HG03196 (cell line): ENCODE measurements around the gene AGPS.
A peak's percentile ranks its signal among the peaks of the same experiment; 100 is the strongest.
"Not testable (repeated sequence)": the region's sequence is repeated elsewhere in the genome, so short reads cannot be mapped to it uniquely, and the experiment has no call there.

Experiments
- ATAC-seq: cut with Tn5 transposase; IDR thresholded peaks from one replicate; pipeline ENCODE4 v1.9.1; 2021; ENCODE audit not compliant: unreplicated experiment

Gene AGPS

DNA sequence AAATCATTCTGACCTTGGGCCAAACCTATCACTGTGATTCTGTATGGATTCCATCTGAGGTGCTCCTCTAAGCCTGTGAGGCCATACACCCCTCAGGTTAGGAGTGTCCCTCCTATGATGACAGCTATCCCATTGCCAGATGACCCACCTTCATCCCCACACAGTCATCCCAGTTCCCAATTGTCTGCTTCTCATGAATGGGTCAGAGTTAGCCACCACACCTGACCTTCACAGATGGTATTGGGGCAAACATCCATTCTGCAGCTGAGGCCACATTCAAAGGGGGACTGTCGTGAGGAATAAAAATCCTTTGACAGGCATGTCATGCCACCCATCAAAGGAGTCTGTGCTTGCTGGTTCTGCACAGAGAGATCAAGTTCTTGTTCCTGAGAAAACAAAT lies 155.2 kb downstream of the AGPS start:
- no peak for ATAC-seq

DNA sequence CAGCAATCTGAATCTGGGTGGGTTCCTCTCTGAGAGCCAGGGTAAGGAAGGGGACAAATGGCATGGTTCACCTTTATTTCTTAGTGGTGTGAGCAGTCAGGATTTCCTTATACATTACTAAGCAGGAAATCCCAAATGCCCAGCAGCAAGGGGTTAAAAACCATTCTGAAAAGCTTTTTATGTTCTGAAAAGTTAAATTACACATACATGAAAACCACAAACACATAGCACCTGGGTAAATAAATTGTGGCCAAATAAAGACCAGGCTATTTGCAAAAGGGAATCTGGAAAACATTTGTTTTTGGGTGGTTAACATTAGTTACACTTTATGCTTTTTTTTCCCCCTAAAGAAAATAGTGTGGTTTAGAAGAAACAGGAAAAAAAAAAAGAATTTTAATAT lies 156.1 kb downstream of the AGPS start:
- ATAC-seq = no peak

DNA sequence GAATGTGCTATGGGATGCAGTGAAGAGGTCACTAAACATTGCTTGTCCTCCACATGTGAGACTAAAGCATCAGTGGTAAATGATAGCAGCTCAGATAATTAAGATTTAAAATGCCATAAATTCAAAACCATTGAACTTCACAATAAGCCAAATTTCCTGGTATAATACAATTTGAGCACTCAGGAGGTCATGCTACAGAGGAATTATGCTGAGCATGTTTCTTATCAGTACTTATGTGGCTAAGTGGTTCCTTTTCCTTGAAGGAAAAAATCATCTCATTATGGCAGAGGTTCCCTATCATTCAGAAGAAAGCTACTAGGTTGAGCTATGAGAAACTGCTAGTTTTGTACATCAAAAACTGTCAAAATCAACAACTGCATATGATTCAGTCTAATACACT lies 156.6 kb downstream of the AGPS start:
- no peak for ATAC-seq

DNA sequence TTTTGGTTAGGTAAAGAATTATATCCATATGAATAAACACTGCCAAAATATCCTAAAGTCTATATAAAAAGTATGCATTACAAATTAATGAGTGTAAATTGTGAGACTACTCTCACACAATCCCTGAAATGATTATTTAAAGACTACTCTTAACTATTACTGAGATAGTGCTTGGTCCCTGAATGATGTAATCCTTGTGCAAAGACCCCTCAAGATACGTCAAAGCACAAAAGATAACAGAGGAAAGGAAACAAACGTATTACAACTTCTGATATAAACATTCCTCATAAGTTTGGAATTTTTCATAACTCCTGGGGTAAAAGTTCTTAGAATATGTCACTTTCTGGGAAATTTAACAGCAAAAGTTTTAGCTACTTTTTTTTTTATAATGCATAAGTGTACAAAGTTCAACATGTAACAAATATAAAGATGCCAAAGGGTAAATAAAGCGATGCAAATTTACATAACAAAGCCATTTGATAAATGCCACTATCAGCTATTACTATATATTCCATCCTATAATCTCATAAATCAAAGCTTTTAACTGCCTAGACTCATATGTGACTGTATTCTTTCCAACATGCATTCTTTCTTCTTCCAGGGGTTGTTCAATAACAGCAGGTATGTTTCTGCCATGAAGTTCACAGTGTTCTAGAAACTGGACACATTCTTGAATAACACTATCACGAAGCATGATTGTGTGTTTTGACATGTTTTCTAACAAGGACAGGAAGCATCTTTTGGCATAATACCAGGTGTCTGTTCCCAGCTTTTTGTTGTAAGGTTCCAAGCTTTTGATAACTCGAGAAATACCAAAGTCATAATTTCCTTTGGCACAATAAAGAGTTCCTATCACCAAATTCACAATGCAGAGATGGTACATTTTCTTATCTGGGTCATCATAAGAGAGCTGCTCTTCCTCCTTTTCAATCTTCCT lies 158.0 kb downstream of the AGPS start:
- ATAC-seq = no peak

DNA sequence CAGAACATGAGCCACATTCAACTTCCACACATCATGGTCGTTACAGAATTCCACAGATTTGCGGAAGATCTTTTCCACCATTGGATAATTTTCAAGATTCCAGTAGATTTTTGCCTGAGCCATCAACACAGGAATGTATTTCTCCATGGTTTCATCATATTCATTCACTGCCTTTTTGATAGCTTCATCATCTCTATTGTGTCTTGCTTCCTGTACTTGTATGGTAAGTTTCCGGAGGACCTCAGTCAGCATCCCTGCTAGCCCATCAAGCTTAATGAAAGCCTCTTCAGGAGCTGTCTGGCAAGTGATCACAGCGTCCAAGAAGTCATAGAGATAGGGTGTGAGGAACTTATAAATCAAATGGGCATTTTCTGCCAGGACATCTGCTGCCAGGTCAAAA lies 158.8 kb downstream of the AGPS start:
- not testable (repeated sequence) for ATAC-seq

DNA sequence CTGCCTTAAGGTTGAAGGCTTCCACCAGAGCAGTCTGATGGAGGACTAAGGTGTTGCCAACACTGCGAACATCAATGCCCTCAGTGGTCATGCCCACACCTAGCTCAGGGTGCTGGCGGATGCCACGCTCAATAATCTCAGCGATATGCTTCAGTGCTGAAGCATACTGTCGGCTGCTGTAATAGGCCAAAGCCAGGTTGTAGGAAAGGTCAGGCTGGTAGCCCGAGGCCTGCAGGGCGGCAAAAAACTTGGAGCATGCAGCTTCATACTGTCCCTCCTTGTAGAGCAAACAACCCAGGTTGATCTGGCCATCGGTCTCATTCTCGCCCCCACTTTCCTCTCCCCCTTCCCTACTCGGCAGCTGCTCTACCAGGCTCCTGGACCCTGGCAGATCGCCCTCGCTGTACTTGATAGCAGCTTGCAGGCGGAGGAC lies 159.4 kb downstream of the AGPS start:
- no peak for ATAC-seq

DNA sequence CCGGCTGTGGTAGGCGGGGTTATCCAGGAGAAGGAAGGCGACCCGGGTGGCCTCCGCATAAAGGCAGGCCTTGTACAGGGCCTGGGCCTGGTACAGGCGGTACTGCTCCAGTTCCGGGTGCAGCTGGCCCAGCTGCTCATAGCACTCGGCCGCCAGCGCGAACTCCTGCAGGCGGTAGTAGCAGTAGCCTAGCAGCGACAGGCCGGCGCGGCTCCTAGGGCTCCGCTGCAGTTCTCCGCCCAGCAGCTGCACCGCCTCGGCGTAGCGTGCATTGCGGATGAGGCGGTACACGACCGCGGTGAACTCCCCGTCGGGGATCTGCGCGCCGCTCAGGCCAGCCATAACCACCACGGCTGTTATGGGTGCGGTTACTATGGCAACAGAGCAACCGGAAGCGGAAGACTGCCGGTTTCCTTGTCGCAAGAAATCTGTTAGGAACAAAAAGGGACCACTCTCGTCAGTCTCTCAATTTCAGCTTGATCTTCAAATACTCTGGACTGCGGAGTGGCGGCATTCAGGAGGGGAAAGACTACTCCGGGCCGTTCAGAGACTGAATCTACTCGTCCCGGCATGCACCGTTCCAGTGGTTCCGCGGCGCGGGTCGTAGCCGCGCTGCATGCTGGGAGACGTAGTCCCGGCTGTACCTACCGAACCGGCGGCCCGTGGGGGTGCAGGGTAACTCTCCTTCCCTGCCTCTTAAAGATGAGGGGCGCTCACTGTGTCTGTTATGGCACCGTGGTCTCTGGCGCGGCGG lies 160.0 kb downstream of the AGPS start:
- ATAC-seq = peak; percentile 91

DNA sequence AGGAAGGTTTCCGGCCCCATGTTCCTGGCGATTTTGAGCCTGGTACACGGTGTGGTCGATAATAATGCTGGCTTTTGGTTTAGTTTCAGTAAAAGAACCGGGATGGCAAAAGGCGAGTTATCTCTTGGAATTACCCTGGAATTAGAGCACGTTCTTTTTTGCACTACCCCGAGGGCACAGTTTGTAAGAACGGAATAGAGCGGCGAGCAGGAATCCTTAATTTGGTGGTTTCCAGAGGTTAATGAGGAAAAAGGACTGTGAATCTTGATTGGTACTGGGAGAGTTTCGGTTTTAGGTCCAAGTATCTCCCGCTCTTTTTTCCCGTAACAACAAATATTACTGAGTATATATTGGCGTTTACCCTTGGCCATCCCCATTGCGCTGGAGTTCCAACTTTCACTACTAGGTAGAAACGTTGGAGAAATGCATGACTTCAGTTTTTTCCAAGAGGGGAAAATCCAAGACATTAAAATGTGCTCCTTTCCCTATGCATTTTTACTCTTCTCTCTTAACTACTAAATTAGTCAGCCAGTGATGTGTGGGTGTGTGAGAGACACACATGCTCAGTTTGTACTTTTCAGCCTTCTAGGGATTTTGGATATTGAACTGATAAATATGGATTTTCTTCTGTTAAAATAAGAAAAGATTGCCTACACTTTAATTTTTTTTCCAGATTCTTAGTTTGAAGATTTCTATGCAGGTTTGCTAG lies 160.8 kb downstream of the AGPS start:
- ATAC-seq = no peak

DNA sequence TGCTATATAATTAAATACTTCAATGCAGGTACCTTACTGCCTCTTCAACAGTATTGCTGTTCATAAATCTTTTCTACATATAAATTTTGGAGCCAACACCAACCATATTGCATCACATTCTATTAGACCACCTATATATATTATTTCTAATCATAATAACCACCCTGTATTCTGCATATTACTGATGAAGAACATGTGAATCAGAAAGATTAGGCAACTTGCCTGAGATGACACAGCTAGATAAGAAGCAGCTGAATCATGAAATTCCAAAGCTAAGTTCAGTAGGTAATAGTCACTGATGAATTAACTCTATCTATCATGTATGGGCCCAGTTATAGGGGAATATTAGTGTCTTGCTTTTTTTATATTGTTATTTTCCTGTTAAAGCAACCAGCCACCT lies 161.8 kb downstream of the AGPS start:
- ATAC-seq = no peak

DNA sequence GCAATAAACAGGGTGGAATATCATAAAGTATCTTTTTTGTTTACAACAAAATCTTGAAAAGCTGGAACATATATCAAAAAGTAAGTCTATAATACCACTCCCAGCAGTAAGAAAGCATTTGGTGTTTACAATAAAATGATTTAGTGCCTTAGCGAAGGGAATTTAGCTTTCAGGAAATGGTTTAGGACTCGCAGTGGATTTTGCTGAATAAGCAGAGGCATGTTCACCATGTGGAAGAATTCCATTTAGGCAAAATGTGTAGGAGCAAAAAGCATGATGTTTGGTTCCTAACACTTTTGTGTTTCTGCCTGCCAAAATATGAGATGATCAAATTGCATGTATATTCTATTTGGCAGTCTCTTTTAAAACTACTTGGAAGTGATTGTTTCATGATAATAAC lies 163.6 kb downstream of the AGPS start:
- no peak for ATAC-seq

DNA sequence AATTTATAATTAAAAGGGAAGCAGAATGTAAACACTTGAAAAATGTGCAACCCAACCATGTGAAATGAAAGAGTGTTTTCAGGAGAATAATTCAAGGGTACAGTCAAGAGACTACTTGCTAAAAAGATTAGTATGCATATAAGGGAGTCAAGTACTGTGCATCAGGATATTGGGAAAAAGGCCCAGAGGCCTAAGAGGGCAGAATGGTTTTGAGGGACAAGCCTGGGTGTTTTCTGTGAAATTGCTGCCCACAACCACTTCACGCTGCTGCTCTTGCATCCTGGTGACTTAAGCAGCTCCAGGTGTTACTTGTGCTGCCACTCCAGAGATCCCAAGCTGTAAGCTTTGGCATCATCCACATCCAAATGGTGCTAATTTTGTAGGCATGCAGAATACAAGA lies 165.2 kb downstream of the AGPS start:
- no peak for ATAC-seq

DNA sequence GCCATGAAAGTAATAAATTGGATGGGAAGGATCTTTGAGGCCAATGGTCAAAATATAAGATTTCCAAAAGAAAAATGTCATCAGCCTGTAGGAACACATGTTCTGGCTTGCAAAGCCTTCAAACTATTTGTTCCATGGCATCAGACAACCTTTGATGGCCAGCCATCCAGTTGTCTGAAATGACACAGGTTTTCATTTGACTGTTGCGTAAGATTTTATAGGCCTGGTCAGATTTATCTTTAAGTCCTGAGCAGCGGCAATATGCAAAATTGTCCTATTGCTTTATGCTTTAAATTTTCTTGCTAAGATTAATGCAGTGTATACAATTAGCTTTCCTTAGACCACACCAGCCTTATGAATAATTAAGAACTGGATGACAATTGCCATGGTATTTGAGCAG lies 167.1 kb downstream of the AGPS start:
- no peak for ATAC-seq

DNA sequence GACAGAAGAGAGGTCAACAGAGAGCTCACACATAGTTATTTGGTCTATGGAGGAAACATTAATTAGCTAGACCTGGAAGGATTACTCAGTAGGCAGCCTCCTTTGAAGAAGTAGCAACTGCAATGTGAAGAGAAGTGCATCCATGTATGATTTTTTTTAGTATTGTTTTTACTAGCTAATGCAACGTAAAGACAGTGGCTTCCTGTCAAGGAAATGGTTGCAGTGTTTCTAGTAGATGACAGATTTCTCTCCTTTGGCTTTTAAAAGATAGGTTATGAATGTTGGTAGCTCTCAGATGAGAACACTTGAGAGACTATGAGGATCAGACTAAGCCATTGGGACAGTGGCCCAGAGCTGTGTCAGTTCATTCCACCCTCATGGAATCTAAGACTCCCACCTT lies 175.8 kb downstream of the AGPS start:
- no peak for ATAC-seq

DNA sequence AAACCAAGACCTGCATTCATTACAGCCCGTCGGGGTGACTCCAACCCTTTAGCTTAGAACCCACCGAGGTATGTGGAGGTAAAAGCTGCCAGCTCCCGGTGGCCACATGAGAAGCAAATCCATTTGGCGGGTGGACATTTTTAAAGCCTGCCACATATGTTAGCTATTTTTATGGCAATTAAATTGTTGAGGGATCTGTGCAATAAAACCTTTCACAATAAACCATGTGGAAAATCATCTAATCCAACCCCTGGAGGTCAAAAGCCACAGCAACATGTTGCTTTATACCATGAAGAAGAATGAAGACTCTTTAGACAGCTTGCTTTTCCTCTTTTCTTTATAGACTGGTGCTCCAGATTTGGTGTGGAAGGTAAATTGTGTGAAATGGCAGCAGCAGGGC lies 176.3 kb downstream of the AGPS start:
- ATAC-seq = no peak

DNA sequence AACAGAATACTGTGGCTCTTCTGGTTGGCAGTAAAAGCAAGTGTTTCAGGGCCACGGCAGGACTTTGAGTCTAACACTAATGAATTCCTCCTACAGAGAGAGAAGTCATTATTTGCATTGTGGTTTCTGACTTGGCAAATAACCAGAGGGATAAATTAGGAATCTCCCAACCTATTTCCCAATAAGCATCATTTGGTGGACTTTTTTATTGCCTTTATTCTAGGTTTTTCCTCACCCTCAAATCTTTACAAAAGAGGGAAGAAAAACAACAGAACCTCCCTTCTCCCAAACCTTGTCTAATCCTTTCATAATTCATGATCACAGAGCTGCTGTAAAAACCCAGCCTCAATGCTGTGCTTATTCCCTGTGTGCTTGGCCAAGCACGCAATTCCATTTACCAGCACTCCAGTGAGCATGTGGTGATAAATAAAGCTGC lies 179.7 kb downstream of the AGPS start:
- ATAC-seq = no peak

DNA sequence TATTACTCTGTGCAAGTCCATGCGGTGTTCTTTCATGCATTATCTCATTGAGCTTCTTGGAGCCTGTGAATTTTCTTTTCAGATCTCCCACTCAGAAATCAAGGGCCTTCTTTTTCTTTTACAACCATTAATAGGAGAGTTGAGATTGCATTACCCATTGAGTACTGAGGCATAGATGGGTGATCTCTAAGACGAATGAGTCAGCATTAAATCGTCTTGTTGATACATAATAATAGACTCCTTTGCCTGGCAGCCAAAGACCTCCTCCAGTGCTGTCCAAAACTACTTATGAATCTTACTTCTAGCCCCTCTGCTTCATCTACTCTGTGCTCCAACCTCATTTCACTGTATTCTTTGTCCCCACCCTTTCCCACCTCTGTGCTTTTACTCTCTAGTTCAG lies 180.5 kb downstream of the AGPS start:
- no peak for ATAC-seq

DNA sequence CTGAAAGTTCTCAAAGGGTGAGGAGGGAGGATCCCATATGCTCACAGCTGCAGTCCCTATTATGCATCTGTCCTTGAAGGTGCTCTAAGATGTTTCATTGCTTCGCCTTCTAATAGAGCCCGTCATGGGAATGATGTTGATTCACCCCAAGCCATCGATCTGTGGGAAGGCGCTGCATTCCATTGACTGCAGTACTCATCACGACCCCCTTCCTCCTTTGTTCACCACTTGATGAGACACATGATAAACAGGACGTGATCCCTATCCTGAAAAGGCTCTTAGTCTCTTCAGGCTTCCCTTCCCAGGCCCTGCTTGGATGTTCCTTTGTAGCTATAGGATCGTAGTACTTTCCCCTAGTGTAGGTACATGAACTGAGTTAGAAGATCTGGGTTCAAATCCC lies 181.8 kb downstream of the AGPS start:
- ATAC-seq = no peak

DNA sequence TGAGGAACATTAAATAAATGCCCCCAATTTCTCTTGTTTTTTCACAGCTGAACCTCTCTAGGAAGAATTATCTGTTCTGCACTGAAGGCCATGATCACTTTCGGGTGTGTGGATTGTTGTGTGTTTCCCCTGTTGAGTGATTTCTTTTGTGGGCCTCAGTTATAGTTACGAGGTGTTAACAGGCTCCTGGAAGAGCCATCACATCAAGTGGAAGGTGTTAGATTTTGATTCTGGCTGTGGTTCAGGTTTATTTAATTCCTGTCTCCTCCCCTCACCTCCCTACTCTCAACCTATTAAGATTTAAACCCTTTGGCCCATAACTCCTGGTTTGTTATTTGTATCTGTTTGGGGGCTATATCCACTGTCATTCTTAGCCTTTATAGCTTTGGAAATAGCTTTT lies 182.8 kb downstream of the AGPS start:
- ATAC-seq = no peak

DNA sequence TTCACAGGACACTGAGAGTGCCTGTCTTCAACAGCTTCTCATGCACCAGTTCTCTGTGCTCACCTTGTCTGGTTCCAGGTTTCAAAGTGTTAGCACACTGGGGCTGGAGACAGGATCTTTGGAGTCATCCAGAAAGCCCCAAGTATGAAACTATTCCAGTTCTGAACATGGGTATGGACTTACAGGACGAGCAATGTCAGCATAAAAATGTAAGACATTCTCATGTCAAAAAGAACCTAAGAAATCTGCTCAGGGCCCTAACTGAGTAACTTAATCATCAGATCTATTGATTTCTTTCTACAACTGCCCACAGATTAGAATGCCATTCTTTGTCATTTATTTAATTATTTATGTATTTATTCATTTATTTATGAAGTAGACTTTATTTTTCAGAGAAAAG lies 184.5 kb downstream of the AGPS start:
- no peak for ATAC-seq

DNA sequence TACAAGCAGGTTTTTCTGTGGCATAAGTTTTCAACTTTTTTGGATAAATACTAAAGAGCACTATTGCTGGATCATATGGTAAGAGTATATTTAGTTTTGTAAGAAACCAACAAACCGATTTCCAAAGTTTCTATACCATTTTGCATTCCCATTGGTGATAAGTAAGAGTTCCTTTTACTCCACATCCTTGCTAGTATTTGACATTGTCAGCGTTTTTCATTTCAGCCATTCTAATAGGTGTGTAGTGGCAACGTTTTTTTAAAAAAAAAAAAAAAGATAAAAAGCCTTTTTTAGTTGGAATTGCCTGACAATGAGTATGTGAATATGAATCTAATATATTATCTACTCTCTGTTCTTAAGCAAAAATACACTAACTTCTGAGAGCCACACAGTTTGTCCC lies 185.9 kb downstream of the AGPS start:
- no peak for ATAC-seq

DNA sequence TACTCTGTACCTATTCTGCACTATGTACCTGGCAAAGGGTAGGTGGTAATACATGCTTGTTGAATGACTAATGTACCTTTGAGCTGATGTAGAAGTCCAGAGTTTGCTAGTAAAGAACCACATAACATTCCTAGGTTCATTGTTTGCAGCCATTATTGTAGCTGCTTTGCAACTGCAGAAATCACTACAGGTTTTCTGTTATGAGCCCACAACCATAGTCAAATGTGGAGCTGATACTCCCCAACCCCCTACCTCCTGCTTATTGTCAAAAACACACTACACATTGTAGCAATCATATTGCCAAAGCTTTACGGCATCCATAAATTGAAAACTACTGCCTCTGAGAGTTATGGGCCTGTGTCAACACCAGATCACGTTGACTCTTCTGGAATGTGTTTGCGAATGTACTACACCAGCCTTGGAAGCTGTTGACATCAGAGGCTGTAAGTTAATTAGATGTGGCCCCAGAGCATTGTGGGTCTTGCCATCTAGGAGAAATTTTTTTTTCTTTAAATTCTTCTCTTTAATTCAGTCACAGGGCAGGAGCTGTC lies 187.0 kb downstream of the AGPS start:
- no peak for ATAC-seq
